Coronary artery (tissue), 2 donors: ENCODE results near the gene SLC43A3.
A peak's percentile ranks its signal among the peaks of the same experiment; 100 is the strongest.

Experiments used
- DNase-seq: peaks from one replicate; pipeline ENCODE4 v3.0.0-alpha.2; 2017; ENCODE audit warnings: low spot score
- H3K27ac ChIP-seq, 2 donors: fragments of 200-600 bp; sonication (generic); one replicate each; pipeline ENCODE4 v1.5.1; 2016 to 2019
- H3K4me3 ChIP-seq: fragments of 200-600 bp; sonication (generic); 2 replicates; pipeline ENCODE4 v1.5.1; 2016; ENCODE audit warnings: mild to moderate bottlenecking, moderate library complexity
- CTCF ChIP-seq: fragments of 200-600 bp; sonication (generic); IDR thresholded peaks from one replicate; pipeline ENCODE4 v1.5.1; 2019; ENCODE audit warnings: antibody characterized with exemption

The SLC43A3 gene

GRCh38 chr11:57459164-57460021 is 32.5 kb upstream of the SLC43A3 start:
- TF ChIP-seq CTCF = no peak
- DNase-seq = no peak
- H3K27ac ChIP-seq = no peak overlapping the region
- H3K4me3 ChIP-seq = peak overlapping the region; percentile 76

GRCh38 chr11:57458410-57459163 is 31.7 kb upstream of the SLC43A3 start:
- DNase-seq = no peak
- Histone ChIP-seq H3K4me3 (peak overlapping the region; percentile 76), H3K27ac (no peak overlapping the region)
- TF ChIP-seq CTCF = peak; percentile 79

DNA sequence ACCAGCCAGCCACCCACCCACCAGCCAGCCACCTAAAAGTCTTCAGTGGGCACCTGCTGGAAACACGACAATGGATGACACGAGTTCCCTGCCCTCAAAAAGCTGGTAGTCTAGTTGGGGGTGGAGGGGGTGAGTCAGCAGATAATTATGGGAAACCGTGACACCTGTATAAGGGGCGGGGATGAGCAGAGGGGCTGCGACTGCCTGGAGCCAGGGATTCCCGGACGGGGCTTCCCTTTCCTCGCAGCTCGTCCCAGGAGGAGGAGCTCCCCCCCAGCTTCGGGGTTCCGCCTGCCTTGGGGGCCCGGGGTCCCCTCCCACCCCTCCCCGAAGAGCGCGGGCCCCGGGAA is 31.1 kb upstream of the SLC43A3 start:
- DNase-seq = no peak
- peak overlapping the region; percentile 76 for H3K4me3 ChIP-seq
- TF ChIP-seq CTCF = no peak

GRCh38 chr11:57457643-57458023 is 30.7 kb upstream of the SLC43A3 start:
- no peak for TF ChIP-seq CTCF
- Histone ChIP-seq H3K27ac (no peak overlapping the region), H3K4me3 (peak overlapping the region; percentile 76)
- DNase-seq = no peak

More for the DNA sequence above, 31.1 kb upstream of the SLC43A3 start:
- H3K27ac ChIP-seq = no peak overlapping the region

GRCh38 chr11:57456960-57457642 is 30.2 kb upstream of the SLC43A3 start:
- peak overlapping the region; percentile 76 for H3K4me3 ChIP-seq

GRCh38 chr11:57453543-57454177 is 26.7 kb upstream of the SLC43A3 start:
- H3K27ac ChIP-seq = no peak overlapping the region
- DNase-seq = no peak
- TF ChIP-seq CTCF = no peak
- H3K4me3 ChIP-seq = no peak overlapping the region

More at GRCh38 chr11:57456960-57457642, 30.2 kb upstream of the SLC43A3 start:
- peak; percentile 92 for DNase-seq
- no peak overlapping the region for H3K27ac ChIP-seq
- peak; percentile 99 for TF ChIP-seq CTCF
